Hippocampal formation (tissue), 2 donors: ENCODE results near the gene ADAMTSL3.
"Not testable (repeated sequence)": the region's sequence is repeated elsewhere in the genome, so short reads cannot be mapped to it uniquely, and the experiment has no call there.

Source experiments
- DNase-seq, 2 donors: peaks; one replicate each; lab custom pipeline; 2025; lab: John Stamatoyannopoulos, UW

ADAMTSL3 gene

GRCh38 chr15:84037301-84037700 is 383.4 kb downstream of the ADAMTSL3 start:
- DNase-seq = no peak

- DNase-seq = not testable (repeated sequence)
These were observed 388.6 kb downstream of the ADAMTSL3 start for GRCh38 chr15:84042434-84043056.

GRCh38 chr15:84046064-84046637 is 392.2 kb downstream of the ADAMTSL3 start:
- no peak for DNase-seq

- DNase-seq = not testable (repeated sequence)
These were observed 395.6 kb downstream of the ADAMTSL3 start for GRCh38 chr15:84049480-84049879.

GRCh38 chr15:84050076-84050475 is 396.2 kb downstream of the ADAMTSL3 start:
- no peak for DNase-seq

- not testable (repeated sequence) for DNase-seq
These were observed 397.2 kb downstream of the ADAMTSL3 start for GRCh38 chr15:84051146-84051545.

GRCh38 chr15:84054544-84054943 is 400.6 kb downstream of the ADAMTSL3 start:
- DNase-seq = not testable (repeated sequence)

- no peak for DNase-seq
These were observed 403.9 kb downstream of the ADAMTSL3 start for GRCh38 chr15:84057714-84058331.

- DNase-seq = not testable (repeated sequence)
These were observed 409.8 kb downstream of the ADAMTSL3 start for GRCh38 chr15:84063674-84064073.

GRCh38 chr15:84068674-84069073 is 414.8 kb downstream of the ADAMTSL3 start:
- not testable (repeated sequence) for DNase-seq

- DNase-seq = not testable (repeated sequence)
These were observed 424.1 kb downstream of the ADAMTSL3 start for GRCh38 chr15:84078038-84078437.

GRCh38 chr15:84079325-84079884 is 425.5 kb downstream of the ADAMTSL3 start:
- not testable (repeated sequence) for DNase-seq

GRCh38 chr15:84079885-84080777 is 426.2 kb downstream of the ADAMTSL3 start:
- DNase-seq = peak in 1 of 2 donors; percentile 7

GRCh38 chr15:84080778-84081084 is 426.8 kb downstream of the ADAMTSL3 start:
- DNase-seq = not testable (repeated sequence)

GRCh38 chr15:84081391-84082168 is 427.7 kb downstream of the ADAMTSL3 start:
- no peak for DNase-seq

GRCh38 chr15:84082739-84083138 is 428.8 kb downstream of the ADAMTSL3 start:
- no peak for DNase-seq

GRCh38 chr15:84086071-84086470 is 432.1 kb downstream of the ADAMTSL3 start:
- not testable (repeated sequence) for DNase-seq
